Measurements from ENCODE around the gene FRAS1. TPM values are rescaled to one million over a fixed set of nuclear protein-coding genes. Genes with fewer than 3 reads are reported as not detected.

Gene FRAS1
- total RNA-seq, 1 donor from 2014 or later = 13.7 TPM

DNA sequence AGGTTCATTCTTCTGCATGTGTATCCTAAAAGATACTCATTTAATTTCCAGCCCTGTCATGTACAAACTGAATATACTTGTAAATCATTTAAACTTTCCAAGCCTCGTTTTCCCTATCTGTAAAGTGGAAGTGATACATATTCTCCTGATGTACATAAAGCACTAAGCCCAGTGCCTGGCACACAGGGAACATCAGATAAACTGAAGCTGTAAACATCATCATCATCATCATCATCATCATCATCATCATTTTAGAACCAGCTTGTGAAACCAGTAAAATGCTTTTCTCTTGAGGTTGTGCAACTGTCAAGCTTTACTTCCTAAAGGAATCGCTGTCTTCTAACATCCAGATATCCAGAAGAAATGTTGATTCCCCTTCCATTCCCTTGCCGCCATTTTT is 411.1 kb downstream of the FRAS1 start:
- no peaks in the 10 kb centered on the region for H3K36me3 ChIP-seq (ENCODE audit: control insufficient read depth, insufficient read depth, low read length)
- DNase-seq (ENCODE audit: low read depth) (no peak), FAIRE-seq (no peak)
- H3K4me3 ChIP-seq (ENCODE audit: low read depth, low read length) = no peak overlapping the region
- TF ChIP-seq, protein P1, sequence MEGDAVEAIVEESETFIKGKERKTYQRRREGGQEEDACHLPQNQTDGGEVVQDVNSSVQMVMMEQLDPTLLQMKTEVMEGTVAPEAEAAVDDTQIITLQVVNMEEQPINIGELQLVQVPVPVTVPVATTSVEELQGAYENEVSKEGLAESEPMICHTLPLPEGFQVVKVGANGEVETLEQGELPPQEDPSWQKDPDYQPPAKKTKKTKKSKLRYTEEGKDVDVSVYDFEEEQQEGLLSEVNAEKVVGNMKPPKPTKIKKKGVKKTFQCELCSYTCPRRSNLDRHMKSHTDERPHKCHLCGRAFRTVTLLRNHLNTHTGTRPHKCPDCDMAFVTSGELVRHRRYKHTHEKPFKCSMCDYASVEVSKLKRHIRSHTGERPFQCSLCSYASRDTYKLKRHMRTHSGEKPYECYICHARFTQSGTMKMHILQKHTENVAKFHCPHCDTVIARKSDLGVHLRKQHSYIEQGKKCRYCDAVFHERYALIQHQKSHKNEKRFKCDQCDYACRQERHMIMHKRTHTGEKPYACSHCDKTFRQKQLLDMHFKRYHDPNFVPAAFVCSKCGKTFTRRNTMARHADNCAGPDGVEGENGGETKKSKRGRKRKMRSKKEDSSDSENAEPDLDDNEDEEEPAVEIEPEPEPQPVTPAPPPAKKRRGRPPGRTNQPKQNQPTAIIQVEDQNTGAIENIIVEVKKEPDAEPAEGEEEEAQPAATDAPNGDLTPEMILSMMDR (IDR thresholded peaks at IDR 0.05; ENCODE audit: insufficient read depth, low read length, severe bottlenecking) = no peak
- H3K27me3 ChIP-seq (ENCODE audit: control insufficient read depth, insufficient read depth, low read length) = no peaks in the 10 kb centered on the region

DNA sequence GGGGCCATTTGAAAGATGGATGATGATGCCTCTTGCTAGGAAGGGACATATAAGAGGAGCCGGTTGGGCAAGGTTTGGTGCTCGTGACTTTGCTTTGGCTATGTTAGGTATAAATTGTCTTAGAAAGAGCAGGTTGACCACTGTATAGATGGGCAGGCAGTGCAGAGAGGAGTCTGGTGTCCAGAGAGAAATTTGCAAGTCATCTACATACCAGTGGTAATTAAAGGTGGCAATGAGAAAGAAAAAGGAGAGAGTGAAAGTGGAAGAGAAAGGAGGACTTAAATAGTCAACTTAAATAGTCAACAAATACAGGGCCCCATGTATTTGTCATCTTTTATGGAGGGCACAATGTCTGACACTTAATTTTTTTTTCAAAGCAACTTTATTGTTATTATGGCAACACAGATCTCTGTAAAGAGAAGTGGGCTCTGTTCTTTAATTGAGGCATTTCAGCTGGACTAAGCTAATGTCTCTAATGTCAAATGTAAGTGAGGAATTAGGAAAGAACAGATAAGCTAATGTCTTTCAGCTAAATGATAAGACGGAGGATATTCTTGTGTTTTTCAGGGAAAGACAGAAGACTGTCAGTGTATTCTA is 419.1 kb downstream of the FRAS1 start:
- FAIRE-seq (no peak), DNase-seq (ENCODE audit: low read depth) (no peak)
- Histone ChIP-seq H3K4me3 (ENCODE audit: low read depth, low read length) (no peak overlapping the region), H3K27me3 (ENCODE audit: control insufficient read depth, insufficient read depth, low read length) (no peaks in the 10 kb centered on the region), H3K36me3 (ENCODE audit: control insufficient read depth, insufficient read depth, low read length) (no peaks in the 10 kb centered on the region)
- TF ChIP-seq, protein P1 (IDR thresholded peaks at IDR 0.05; ENCODE audit: insufficient read depth, low read length, severe bottlenecking) = no peak

DNA sequence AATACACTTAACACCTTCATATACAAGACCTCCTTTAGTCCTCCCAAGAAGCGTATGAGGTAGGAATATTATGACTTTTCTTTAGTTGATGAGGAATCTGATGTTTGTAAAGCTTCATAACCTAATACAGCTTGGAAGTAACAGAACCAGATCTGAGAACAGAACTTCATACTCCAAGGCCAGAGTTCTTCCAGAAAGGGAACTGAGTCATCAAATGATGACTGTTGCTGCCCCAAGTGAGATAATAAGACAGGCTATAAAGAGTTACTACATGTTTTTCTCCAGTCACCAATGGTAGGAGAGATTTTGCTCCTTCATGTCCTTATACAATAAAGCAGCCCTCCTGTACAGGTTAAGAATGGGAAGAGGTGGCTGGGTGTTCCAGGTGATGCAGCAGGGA is 420.2 kb downstream of the FRAS1 start:
- no peaks in the 10 kb centered on the region for H3K27me3 ChIP-seq (ENCODE audit: control insufficient read depth, insufficient read depth, low read length)
- FAIRE-seq (no peak), DNase-seq (ENCODE audit: low read depth) (peak; percentile 89)
- no peaks in the 10 kb centered on the region for H3K36me3 ChIP-seq (ENCODE audit: control insufficient read depth, insufficient read depth, low read length)
- H3K4me3 ChIP-seq (ENCODE audit: low read depth, low read length) = no peak overlapping the region
- TF ChIP-seq, protein P1 (IDR thresholded peaks at IDR 0.05; ENCODE audit: insufficient read depth, low read length, severe bottlenecking) = no peak

DNA sequence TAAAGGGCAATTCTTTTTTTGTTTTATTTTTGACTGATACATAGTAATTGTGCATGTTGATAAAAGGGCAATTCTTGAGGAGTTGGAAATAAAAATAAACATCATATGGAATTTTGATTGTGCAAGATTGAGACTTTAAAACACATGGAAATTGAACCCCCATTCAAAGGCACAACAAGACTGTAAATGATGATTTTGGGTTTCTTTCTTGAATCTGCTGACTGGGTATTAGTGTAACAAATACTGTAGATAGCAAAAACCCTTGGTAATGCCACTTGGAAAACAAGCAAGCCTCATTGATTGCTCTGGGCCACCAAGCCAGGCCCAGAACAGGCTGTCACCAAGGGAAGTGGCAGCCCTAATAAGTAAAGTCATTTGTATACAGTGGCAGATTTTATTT is 421.4 kb downstream of the FRAS1 start:
- FAIRE-seq (no peak), DNase-seq (ENCODE audit: low read depth) (no peak)
- TF ChIP-seq, protein P1 (IDR thresholded peaks at IDR 0.05; ENCODE audit: insufficient read depth, low read length, severe bottlenecking) = no peak
- H3K27me3 ChIP-seq (ENCODE audit: control insufficient read depth, insufficient read depth, low read length) = no peaks in the 10 kb centered on the region
- H3K4me3 ChIP-seq (ENCODE audit: low read depth, low read length) = no peak overlapping the region
- H3K36me3 ChIP-seq (ENCODE audit: control insufficient read depth, insufficient read depth, low read length) = no peaks in the 10 kb centered on the region

DNA sequence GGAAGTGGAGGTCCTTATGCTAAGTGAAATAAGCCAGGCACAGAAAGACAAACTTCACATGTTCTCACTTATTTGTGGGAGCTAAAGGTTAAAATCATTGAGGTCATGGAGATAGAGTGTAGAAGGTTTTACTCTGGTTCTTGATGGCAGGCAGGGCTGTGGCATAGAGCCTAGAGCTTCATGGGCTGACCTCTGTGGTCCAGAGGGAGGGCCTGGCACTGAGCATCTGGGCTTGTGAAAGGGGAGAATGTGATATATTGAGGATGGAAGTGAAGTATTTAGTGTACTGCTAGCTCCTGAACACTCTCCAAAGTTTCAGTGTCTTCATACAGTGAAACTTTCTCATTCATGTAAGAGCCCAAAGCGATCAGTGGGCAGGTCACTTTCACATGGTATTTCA is 423.2 kb downstream of the FRAS1 start:
- TF ChIP-seq, protein P1 (IDR thresholded peaks at IDR 0.05; ENCODE audit: insufficient read depth, low read length, severe bottlenecking) = no peak
- Histone ChIP-seq H3K4me3 (ENCODE audit: low read depth, low read length) (no peak overlapping the region), H3K36me3 (ENCODE audit: control insufficient read depth, insufficient read depth, low read length) (no peaks in the 10 kb centered on the region), H3K27me3 (ENCODE audit: control insufficient read depth, insufficient read depth, low read length) (no peaks in the 10 kb centered on the region)
- FAIRE-seq (no peak), DNase-seq (ENCODE audit: low read depth) (no peak)

DNA sequence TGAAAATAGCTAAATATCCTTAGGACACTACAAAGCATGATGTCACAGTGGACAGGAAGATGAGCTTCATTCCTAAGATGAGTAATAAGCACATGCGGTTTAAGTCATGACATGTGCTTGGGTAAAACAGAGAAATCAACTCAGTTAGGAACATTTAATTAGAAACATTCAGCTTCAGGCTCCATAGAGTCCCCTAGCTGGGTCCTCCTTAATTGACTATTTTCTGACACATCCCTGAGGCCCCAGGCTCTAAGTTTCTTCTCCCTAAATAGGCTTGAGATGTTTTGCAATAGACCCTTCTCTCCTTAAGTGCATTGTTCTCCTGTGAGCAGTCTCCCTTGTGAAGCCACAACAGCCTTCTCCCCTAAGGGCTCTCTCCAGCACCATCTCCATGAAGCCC is 424.1 kb downstream of the FRAS1 start:
- Histone ChIP-seq H3K4me3 (ENCODE audit: low read depth, low read length) (no peak overlapping the region), H3K36me3 (ENCODE audit: control insufficient read depth, insufficient read depth, low read length) (no peaks in the 10 kb centered on the region), H3K27me3 (ENCODE audit: control insufficient read depth, insufficient read depth, low read length) (no peaks in the 10 kb centered on the region)
- DNase-seq (ENCODE audit: low read depth) = peak; percentile 74
- TF ChIP-seq, protein P1 (IDR thresholded peaks at IDR 0.05; ENCODE audit: insufficient read depth, low read length, severe bottlenecking) = no peak
- FAIRE-seq = no peak
